IPS-NIHi7 (cell line): ENCODE measurements around the gene WIPF2.

Experiments used
- DNase-seq: peaks from one replicate; pipeline ENCODE4 v3.0.0; 2012; ENCODE audit warnings: mixed read lengths; ENCODE audit errors: extremely low spot score

Gene WIPF2

GRCh38 chr17:40251576-40251975, 32.5 kb downstream of the WIPF2 start:
- DNase-seq, result no peak

GRCh38 chr17:40253565-40253964, 34.5 kb downstream of the WIPF2 start:
- DNase-seq, result no peak

- no peak for DNase-seq
These were observed 40.4 kb downstream of the WIPF2 start for GRCh38 chr17:40259505-40259904.

DNA sequence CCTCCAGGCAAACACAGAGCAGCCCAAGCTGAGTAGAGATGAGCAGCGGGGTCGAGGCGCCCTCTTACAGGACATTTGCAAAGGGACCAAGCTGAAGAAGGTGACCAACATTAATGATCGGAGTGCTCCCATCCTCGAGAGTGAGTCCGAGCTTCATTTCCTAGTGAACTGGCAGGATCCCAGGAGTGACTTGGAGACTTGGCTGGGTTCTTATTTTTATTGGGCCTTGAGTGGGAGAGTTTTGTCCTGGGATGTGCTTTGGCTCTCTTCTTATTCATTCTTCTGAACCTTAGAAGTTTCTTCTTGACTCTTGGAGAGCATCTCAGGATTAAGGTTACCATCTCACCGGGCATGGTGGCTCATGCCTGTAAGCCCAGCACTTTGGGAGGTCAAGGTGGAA, 41.4 kb downstream of the WIPF2 start:
- DNase-seq, result no peak

DNA sequence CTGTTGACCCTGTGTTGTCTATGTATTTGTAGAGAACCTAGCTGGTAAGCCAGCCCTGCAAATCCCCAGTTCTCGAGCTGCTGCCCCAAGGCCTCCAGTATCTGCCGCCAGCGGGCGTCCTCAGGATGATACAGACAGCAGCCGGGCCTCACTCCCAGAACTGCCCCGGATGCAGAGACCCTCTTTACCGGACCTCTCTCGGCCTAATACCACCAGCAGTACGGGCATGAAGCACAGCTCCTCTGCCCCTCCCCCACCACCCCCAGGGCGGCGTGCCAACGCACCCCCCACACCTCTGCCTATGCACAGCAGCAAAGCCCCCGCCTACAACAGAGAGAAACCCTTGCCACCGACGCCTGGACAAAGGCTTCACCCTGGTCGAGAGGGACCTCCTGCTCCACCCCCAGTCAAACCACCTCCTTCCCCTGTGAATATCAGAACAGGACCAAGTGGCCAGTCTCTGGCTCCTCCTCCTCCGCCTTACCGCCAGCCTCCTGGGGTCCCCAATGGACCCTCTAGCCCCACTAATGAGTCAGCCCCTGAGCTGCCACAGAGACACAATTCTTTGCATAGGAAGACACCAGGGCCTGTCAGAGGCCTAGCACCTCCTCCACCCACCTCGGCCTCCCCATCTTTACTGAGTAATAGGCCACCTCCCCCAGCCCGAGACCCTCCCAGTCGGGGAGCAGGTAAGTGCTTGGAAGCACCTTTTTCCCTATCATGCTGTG, 45.5 kb downstream of the WIPF2 start:
- DNase-seq, result peak; percentile 19

GRCh38 chr17:40265337-40265736, 46.2 kb downstream of the WIPF2 start:
- no peak for DNase-seq

- DNase-seq, result no peak
These were observed 47.8 kb downstream of the WIPF2 start for GRCh38 chr17:40266882-40267281.

DNA sequence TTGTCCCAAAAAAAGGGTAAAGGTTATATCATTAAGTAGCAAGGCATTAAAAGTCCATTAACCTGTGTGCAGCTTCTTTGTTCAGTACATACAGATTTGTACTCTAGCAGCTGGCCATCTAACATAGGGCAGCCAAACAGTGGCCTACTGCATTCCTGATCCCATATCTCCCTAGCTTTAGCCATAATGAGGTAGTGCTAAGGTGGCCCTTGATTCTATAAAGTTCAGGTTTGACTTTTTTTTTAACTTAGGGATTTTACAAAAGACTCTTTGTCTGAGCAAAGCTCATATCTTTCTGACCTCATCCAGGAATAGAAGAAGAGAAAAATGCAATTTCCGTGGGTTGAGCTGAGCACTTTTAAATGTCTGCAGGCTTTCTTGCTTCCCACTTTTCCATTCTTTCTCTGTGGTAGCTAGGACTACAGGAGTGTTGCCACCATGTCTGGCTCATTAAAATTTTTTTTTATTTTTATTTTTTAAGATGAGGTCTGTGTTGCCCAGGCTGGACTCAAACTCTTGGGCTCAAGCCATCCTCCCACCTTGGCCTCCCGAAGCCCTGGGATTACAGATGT, 49.1 kb downstream of the WIPF2 start:
- DNase-seq, result no peak

DNA sequence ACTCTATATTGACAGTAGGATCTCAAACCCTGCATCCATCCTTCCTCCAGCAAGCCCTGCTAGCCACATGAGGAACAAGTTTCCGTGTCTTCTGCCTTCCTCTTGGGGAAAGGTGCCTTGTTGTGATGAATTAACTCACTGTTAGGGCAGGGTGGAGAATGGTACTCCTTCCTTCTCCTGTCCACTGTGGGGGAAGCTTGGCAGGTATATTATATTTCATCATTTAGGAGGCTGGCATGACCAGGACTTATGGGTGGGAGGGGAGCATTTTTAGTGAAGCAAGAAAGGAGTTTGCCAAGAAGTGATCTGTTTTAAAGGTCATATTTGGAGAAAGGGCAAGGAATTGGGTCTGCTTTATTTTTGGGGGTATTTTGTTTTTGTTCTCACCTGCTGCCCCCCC, 59.3 kb downstream of the WIPF2 start:
- no peak for DNase-seq

GRCh38 chr17:40279402-40279801, 60.3 kb downstream of the WIPF2 start:
- no peak for DNase-seq

DNA sequence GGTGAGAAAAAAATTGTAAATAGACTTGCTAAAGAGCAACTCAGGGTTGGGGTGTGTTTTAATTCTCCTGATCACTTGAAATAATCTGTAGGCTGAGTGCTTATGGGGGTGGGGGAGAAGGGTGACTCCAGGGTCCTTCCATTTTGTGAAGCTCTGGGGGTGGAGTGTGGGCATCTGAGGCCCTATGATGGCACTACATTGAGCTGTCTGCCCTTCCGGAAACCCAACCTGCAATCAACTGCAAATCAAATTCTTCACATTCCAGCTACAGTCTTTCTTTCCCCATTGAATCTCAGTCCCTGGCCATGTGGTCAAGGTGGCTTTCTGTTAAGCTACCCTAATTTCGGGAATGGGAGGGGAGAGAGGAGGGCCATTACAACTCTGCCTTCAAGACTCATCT, 62.6 kb downstream of the WIPF2 start:
- peak; percentile 65 for DNase-seq

- no peak for DNase-seq
These were observed 64.6 kb downstream of the WIPF2 start for GRCh38 chr17:40283662-40284061.

DNA sequence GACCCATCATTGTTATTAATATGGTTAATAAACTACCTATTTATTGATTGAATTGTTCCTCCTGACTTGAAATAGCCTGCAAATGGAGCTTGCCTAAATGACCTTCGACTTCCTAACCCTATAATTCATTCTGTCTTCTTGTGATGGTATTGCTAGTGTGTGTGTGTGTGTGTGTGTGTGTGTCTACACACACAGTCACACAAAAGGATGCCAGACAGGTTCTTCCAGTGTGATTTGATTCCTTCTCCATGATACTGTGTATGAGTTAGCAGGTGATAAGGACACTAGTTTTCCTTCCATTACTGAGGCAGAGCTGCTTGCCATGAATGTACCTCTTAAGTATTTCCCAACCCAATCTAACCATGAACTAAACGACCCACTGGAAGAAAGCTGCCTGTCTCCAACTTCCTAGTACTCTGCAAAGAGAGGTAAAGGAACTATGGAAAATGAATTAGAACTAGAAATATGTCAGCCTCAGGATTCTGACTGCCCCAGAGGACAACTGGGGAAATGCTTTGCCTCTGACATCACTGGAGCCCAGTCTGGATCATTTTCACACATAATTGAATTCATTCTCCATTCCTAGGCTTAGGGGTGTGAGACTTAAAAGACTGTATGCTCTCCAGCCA, 65.1 kb downstream of the WIPF2 start:
- no peak for DNase-seq

DNA sequence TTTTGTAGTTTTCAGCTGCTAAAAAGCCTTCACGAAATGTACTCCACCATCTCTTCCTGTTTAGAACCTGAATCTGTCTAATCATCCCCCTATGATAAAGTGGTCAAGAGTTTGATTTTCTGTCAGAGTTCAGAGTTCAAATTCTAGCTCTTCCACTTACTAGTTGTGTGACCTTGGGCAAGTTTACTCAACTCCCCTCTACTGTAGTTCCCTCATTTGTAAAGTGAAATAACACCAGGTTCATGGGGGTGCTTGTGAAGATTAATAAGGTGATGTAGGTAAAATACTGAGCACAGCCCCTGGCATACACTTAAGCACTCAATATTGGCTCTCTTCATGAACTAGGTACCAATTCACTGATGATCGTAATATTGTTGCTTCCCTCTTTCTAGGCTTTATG, 67.4 kb downstream of the WIPF2 start:
- no peak for DNase-seq

DNA sequence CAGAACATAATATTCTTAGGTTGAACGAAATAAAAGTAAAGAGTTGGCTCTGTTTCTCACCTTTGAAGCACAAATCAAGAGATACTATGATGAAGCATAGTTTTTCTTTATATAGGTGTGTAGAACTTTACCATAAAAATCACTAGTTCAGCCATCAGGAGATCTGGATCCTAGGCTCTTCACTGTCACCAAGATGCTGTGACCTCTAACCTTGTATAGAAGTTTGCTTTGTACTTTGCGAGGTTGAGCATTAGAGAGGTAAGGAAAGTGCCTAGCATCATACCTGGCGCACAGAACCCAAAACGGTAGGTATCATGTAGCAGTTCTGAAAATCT, 68.0 kb downstream of the WIPF2 start:
- DNase-seq, result no peak

- DNase-seq, result peak; percentile 98
These were observed 68.6 kb downstream of the WIPF2 start, which contains the start of gene CDC6 for GRCh38 chr17:40287494-40288369. Gene CDC6 (plus strand): TSS chr17:40287879. CDS start chr17:40289421, 1,542 bp downstream.

- no peak for DNase-seq
These were observed 71.7 kb downstream of the WIPF2 start for GRCh38 chr17:40290629-40291280.

DNA sequence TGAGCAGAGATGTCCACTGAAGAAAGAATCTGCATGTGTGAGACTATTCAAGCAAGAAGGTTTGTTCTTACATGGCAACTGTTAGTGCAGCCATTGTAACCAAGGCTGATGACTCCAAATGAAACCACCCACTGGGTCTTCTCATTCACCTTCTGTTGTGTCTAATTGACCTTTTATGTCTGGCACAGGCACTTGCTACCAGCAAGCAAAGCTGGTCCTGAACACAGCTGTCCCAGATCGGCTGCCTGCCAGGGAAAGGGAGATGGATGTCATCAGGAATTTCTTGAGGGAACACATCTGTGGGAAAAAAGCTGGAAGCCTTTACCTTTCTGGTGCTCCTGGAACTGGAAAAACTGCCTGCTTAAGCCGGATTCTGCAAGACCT, 72.2 kb downstream of the WIPF2 start:
- no peak for DNase-seq

- no peak for DNase-seq
These were observed 74.3 kb downstream of the WIPF2 start for GRCh38 chr17:40293363-40293762.

DNA sequence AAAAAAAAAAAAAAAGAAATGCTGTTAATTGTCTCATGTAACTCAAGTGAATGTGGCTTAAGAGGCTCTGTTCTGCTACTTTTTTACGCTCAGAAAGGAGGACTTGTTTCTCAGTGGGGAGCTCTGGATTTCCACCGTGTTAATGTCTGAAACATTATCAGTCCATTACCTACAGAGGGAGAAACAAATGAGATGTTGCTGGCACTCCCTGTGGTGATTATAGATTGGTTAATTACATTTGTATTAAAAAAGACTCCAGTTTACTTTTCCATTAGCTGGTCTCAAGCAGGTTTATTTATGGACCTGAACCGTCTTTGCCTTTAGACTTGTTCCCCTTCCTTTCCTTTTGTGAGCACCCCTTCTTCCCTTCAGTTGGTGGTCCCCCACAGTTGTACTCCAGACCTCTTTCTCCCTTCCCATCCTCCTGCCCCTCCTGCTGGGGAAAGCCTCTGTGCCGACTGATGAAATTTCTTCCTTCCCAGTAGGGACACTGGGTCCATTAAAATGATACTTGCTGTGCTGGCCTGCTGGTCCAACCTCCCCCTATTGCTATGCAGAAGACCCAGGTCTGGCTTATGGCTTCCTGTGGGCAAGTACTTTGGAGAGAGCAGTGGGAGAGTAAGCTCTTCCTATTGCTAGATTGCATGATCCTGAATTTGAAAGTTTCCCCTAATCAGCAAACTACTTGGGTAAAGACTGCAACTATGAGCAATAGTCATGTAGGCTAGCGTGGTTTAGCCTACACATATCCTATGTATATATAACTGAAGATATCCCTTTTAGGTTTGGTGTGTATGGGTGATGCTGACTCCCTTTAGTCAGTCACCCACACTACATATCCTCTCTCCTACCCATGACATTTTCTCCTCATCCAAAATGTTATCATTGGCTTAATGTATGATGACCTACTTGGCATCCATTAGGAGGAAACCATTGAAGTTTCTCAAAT, 76.7 kb downstream of the WIPF2 start:
- DNase-seq, result no peak

GRCh38 chr17:40297511-40297910, 78.4 kb downstream of the WIPF2 start:
- no peak for DNase-seq
